Right lobe of liver (tissue), 6 donors: Measurements from ENCODE around the gene NOL4L. TPM values are rescaled to one million over a fixed set of nuclear protein-coding genes. Genes with fewer than 3 reads are reported as not detected.
A peak's percentile ranks its signal among the peaks of the same experiment; 100 is the strongest.
"Not testable (repeated sequence)": the region's sequence is repeated elsewhere in the genome, so short reads cannot be mapped to it uniquely, and the experiment has no call there.

Source experiments
- ATAC-seq, 4 donors: fragments of 200-7000 bp; cut with Tn5 transposase; one replicate each; pipeline ENCODE4 v1.9.1; 2020; ENCODE audit warnings: mild to moderate bottlenecking in 4 of 4, moderate library complexity in 4 of 4
- DNase-seq, 3 donors: peaks; one replicate each; pipeline ENCODE4 v3.0.0-alpha.2; 2020
- H3K27ac ChIP-seq, 3 donors: fragments of 200-600 bp; one replicate each; pipeline ENCODE4 v1.8.0; 2022
- H3K27me3 ChIP-seq, 2 donors: fragments of 200-600 bp; one replicate each; pipeline ENCODE4 v1.8.0; 2022
- H3K36me3 ChIP-seq, 4 donors: fragments of 200-600 bp; sonication (generic) in 1 of 4; one replicate each; pipeline versions ENCODE4 v1.5.1 to v1.8.0; 2017 to 2022; ENCODE audit warnings: control low read depth in 1 of 4
- H3K4me1 ChIP-seq, 4 donors: fragments of 200-600 bp; sonication (generic) in 1 of 4; one replicate each; pipeline versions ENCODE4 v1.5.1 to v1.8.0; 2017 to 2022; ENCODE audit warnings: control low read depth in 1 of 4
- H3K4me3 ChIP-seq, 3 donors: fragments of 200-600 bp; one replicate each; pipeline ENCODE4 v1.8.0; 2022
- H3K9me3 ChIP-seq, 4 donors: fragments of 200-600 bp; sonication (generic) in 1 of 4; one replicate each; pipeline versions ENCODE4 v1.5.1 to v1.8.0; 2017 to 2022; ENCODE audit warnings: control low read depth in 1 of 4
- CTCF ChIP-seq, 4 donors: fragments of 200-600 bp in 3 of 4; fragments of 450-650 bp in 1 of 4; IDR thresholded peaks; one replicate each; pipeline versions ENCODE4 v1.5.1 to v1.8.0; 2016 to 2022; ENCODE audit warnings: antibody characterized with exemption in 4 of 4, mild to moderate bottlenecking in 2 of 4
- POLR2A ChIP-seq: fragments of 450-650 bp; IDR thresholded peaks from one replicate; pipeline ENCODE4 v1.6.1; 2017; ENCODE audit warnings: antibody characterized with exemption, mild to moderate bottlenecking
- WGBS: methylation state at CpG from one replicate; pipeline ENCODE4 v1.1.6; 2018; ENCODE audit warnings: low coverage, low lambda C conversion rate; ENCODE audit not compliant: insufficient coverage; ENCODE audit errors: missing lambda C conversion rate; 5-methylcytosine and 5-hydroxymethylcytosine counted together
- intact Hi-C, 2 donors: fragments of 100-400 bp; cut with DNase I; formaldehyde crosslinking; loops; one replicate each; pipeline versions ENCODE4 v1.11.2 to v1.14.1; 2022
- total RNA-seq, 6 experiments: library from RNA; depleted of rRNA in 2 of 6; stranded (reverse); fragments of >200 nt in 2 of 6; fragmentation: NEBNext Ultra II Directional in 3 of 6; extraction: Animal tissue kit (Norgen Biotek cat#: 25700) in 3 of 6; gene quantifications; one replicate each; pipeline versions ENCODE4 v1.1.0 to v1.2.4, GENCODE V29; 2016 to 2023
- donor health status: DM: no; HTN: yes; CAD: no.
- donor health status: DM: no; HTN: no; CAD: no.
- donor health status: DM: no; HTN: no; CAD: no.
- donor health status: DM: no; HTN: yes; CAD: no.
- donor health status: DM: no; HTN: yes; CAD: no.

NOL4L gene
- total RNA-seq, 6 experiments from 2014 or later = 4.3 to 6.5 (median 5.7) TPM

GRCh38 chr20:32580970-32581838 lies 3.9 kb downstream of the NOL4L start:
- WGBS = 50% methylated on average over 13 of the region's 19 CpGs
- H3K9me3 ChIP-seq = no peaks in the 10 kb centered on the region
- no peak overlapping the region for H3K27ac ChIP-seq
- H3K36me3 ChIP-seq = no peaks in the 10 kb centered on the region
- DNase-seq (no peak), ATAC-seq (peak in 1 of 4 donors; percentile 24)
- H3K4me3 ChIP-seq = no peak overlapping the region
- intact Hi-C loops = no loop called here
- TF ChIP-seq POLR2A (no peak), CTCF (IDR thresholded peaks at IDR 0.05) (no peak)
- H3K4me1 ChIP-seq = peaks cover 0 to 4% (median 0%) of the 10 kb centered on the region in 4 donors
- no peaks in the 10 kb centered on the region for H3K27me3 ChIP-seq

- Histone ChIP-seq H3K36me3 (no peaks in the 10 kb centered on the region), H3K27ac (no peak overlapping the region), H3K9me3 (no peaks in the 10 kb centered on the region), H3K4me3 (no peak overlapping the region), H3K27me3 (no peaks in the 10 kb centered on the region), H3K4me1 (peaks cover 0 to 4% (median 0%) of the 10 kb centered on the region in 4 donors)
- WGBS = 57% methylated on average over 3 of the region's 21 CpGs
- ATAC-seq = no peak
- intact Hi-C loops = no loop called here
- DNase-seq = no peak
- TF ChIP-seq CTCF (IDR thresholded peaks at IDR 0.05) (no peak), POLR2A (no peak)
Measured at GRCh38 chr20:32580219-32580969, 4.7 kb downstream of the NOL4L start.

GRCh38 chr20:32578840-32579390 lies 6.2 kb downstream of the NOL4L start:
- H3K27ac ChIP-seq = no peak overlapping the region
- no peak for TF ChIP-seq POLR2A
- no peak for TF ChIP-seq CTCF (IDR thresholded peaks at IDR 0.05)
- no CpG with 5 or more reads among the region's 12 CpGs for WGBS
- no peaks in the 10 kb centered on the region for H3K36me3 ChIP-seq
- intact Hi-C loops = no loop called here
- no peak overlapping the region for H3K4me3 ChIP-seq
- DNase-seq = no peak
- H3K9me3 ChIP-seq = no peaks in the 10 kb centered on the region
- ATAC-seq = no peak
- H3K27me3 ChIP-seq = no peaks in the 10 kb centered on the region
- peaks cover 0 to 4% (median 0%) of the 10 kb centered on the region in 4 donors for H3K4me1 ChIP-seq

GRCh38 chr20:32578062-32578461 lies 7.1 kb downstream of the NOL4L start:
- H3K36me3 ChIP-seq, ATAC-seq, H3K4me3 ChIP-seq, DNase-seq, H3K9me3 ChIP-seq, intact Hi-C loops, H3K27ac ChIP-seq, H3K4me1 ChIP-seq, H3K27me3 ChIP-seq: not testable (repeated sequence)
- WGBS = 58% methylated on average over 3 of the region's 3 CpGs
